ENCODE results near the gene SH2D2A. TPM values are rescaled to one million over a fixed set of nuclear protein-coding genes. Genes with fewer than 3 reads are reported as not detected.

Gene SH2D2A
- polyA plus RNA-seq, 2 donors, result 0.90 to 1.00 TPM

- no peak overlapping the region for H3K4me3 ChIP-seq (ENCODE audit: low read depth in 1 of 2, low read length in 2 of 2)
- 51 to 60% methylated on average over 2 of the region's 2 CpGs for WGBS, 2 donors
These were observed 17.0 kb upstream of the SH2D2A start for GRCh38 chr1:156833603-156834002.

GRCh38 chr1:156832434-156832833 is 15.8 kb upstream of the SH2D2A start:
- WGBS, 2 donors, result 63 to 70% methylated on average over 5 of the region's 5 CpGs
- Histone ChIP-seq H3K36me3 (ENCODE audit: control insufficient read depth in 2 of 2, insufficient read depth in 2 of 2, low read length in 1 of 2) (no peaks in the 10 kb centered on the region), H3K4me1 (ENCODE audit: control insufficient read depth in 2 of 2, insufficient read depth in 2 of 2, low read length in 1 of 2) (no peaks in the 10 kb centered on the region), H3K4me3 (ENCODE audit: low read depth in 1 of 2, low read length in 2 of 2) (no peak overlapping the region), H3K27me3 (ENCODE audit: control insufficient read depth in 1 of 2, insufficient read depth in 2 of 2, low read length in 2 of 2) (no peaks in the 10 kb centered on the region), H3K27ac (ENCODE audit: low read depth in 2 of 2, low read length in 1 of 2) (no peak overlapping the region), H3K9me3 (ENCODE audit: control insufficient read depth in 2 of 2, insufficient read depth in 1 of 2, low read depth in 1 of 2, low read length in 1 of 2) (no peaks in the 10 kb centered on the region)

More at GRCh38 chr1:156833603-156834002, 17.0 kb upstream of the SH2D2A start:
- Histone ChIP-seq H3K9me3 (ENCODE audit: control insufficient read depth in 2 of 2, insufficient read depth in 1 of 2, low read depth in 1 of 2, low read length in 1 of 2) (no peaks in the 10 kb centered on the region), H3K27me3 (ENCODE audit: control insufficient read depth in 1 of 2, insufficient read depth in 2 of 2, low read length in 2 of 2) (no peaks in the 10 kb centered on the region), H3K4me1 (ENCODE audit: control insufficient read depth in 2 of 2, insufficient read depth in 2 of 2, low read length in 1 of 2) (no peaks in the 10 kb centered on the region), H3K36me3 (ENCODE audit: control insufficient read depth in 2 of 2, insufficient read depth in 2 of 2, low read length in 1 of 2) (no peaks in the 10 kb centered on the region), H3K27ac (ENCODE audit: low read depth in 2 of 2, low read length in 1 of 2) (no peak overlapping the region)

DNA sequence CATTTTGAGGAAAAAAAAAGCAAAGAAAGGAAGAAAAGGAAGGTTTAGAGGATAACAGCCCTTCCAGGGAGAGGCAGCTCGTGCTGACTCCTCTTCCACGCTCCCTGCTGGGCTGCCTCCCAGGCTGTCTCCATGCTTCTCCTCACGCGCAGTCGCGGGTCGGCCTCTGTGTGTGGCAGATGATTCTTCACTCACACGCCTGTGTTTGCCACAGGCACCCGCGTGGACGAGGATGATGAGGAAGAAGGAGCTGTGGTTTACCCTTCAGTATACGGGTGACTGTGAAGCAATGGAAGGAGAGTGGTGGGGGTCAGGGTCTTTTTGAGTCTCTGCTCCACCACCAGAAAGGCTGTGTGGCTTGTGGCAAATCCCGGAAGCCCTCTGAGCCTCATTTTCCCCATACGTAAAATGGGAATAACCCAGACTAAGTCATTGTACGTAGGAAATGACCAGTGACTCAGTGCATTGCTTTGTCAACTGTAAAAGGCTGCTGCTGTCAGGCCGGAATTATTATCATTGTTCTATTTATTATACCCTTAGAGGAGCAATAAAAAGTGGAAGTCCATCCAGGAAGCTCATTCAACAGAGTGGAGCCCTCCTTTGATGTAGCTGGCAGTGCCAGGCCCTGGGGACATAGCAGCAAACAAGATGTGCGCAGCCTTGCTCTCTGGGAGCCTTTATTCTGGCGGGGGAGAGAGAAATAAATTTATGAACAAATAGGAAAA is 11.9 kb upstream of the SH2D2A start:
- no peaks in the 10 kb centered on the region for H3K9me3 ChIP-seq (ENCODE audit: control insufficient read depth in 2 of 2, insufficient read depth in 1 of 2, low read depth in 1 of 2, low read length in 1 of 2)
- no peak overlapping the region for H3K4me3 ChIP-seq (ENCODE audit: low read depth in 1 of 2, low read length in 2 of 2)
- H3K4me1 ChIP-seq (ENCODE audit: control insufficient read depth in 2 of 2, insufficient read depth in 2 of 2, low read length in 1 of 2), result no peaks in the 10 kb centered on the region
- H3K36me3 ChIP-seq (ENCODE audit: control insufficient read depth in 2 of 2, insufficient read depth in 2 of 2, low read length in 1 of 2), result no peaks in the 10 kb centered on the region
- H3K27ac ChIP-seq (ENCODE audit: low read depth in 2 of 2, low read length in 1 of 2), result no peak overlapping the region
- WGBS, 2 donors, result 69 to 74% methylated on average over 18 of the region's 18 CpGs
- H3K27me3 ChIP-seq (ENCODE audit: control insufficient read depth in 1 of 2, insufficient read depth in 2 of 2, low read length in 2 of 2), result no peaks in the 10 kb centered on the region

- Histone ChIP-seq H3K9me3 (ENCODE audit: control insufficient read depth in 2 of 2, insufficient read depth in 1 of 2, low read depth in 1 of 2, low read length in 1 of 2) (no peaks in the 10 kb centered on the region), H3K4me3 (ENCODE audit: low read depth in 1 of 2, low read length in 2 of 2) (no peak overlapping the region), H3K27ac (ENCODE audit: low read depth in 2 of 2, low read length in 1 of 2) (no peak overlapping the region), H3K36me3 (ENCODE audit: control insufficient read depth in 2 of 2, insufficient read depth in 2 of 2, low read length in 1 of 2) (no peaks in the 10 kb centered on the region), H3K4me1 (ENCODE audit: control insufficient read depth in 2 of 2, insufficient read depth in 2 of 2, low read length in 1 of 2) (no peaks in the 10 kb centered on the region), H3K27me3 (ENCODE audit: control insufficient read depth in 1 of 2, insufficient read depth in 2 of 2, low read length in 2 of 2) (no peaks in the 10 kb centered on the region)
- 59 to 67% methylated on average over 1 of the region's 1 CpG for WGBS, 2 donors
These were observed 10.0 kb upstream of the SH2D2A start for GRCh38 chr1:156826630-156827029.

- no peaks in the 10 kb centered on the region for H3K4me1 ChIP-seq (ENCODE audit: control insufficient read depth in 2 of 2, insufficient read depth in 2 of 2, low read length in 1 of 2)
- WGBS, 2 donors, result 85 to 88% methylated on average over 5 of the region's 5 CpGs
- no peak overlapping the region for H3K27ac ChIP-seq (ENCODE audit: low read depth in 2 of 2, low read length in 1 of 2)
- no peaks in the 10 kb centered on the region for H3K27me3 ChIP-seq (ENCODE audit: control insufficient read depth in 1 of 2, insufficient read depth in 2 of 2, low read length in 2 of 2)
- H3K36me3 ChIP-seq (ENCODE audit: control insufficient read depth in 2 of 2, insufficient read depth in 2 of 2, low read length in 1 of 2), result no peaks in the 10 kb centered on the region
- no peak overlapping the region for H3K4me3 ChIP-seq (ENCODE audit: low read depth in 1 of 2, low read length in 2 of 2)
- no peaks in the 10 kb centered on the region for H3K9me3 ChIP-seq (ENCODE audit: control insufficient read depth in 2 of 2, insufficient read depth in 1 of 2, low read depth in 1 of 2, low read length in 1 of 2)
These were observed 6.7 kb upstream of the SH2D2A start for GRCh38 chr1:156823210-156823790.

GRCh38 chr1:156822680-156823079 is 6.0 kb upstream of the SH2D2A start:
- no peaks in the 10 kb centered on the region for H3K36me3 ChIP-seq (ENCODE audit: control insufficient read depth in 2 of 2, insufficient read depth in 2 of 2, low read length in 1 of 2)
- no peak overlapping the region for H3K4me3 ChIP-seq (ENCODE audit: low read depth in 1 of 2, low read length in 2 of 2)
- no peaks in the 10 kb centered on the region for H3K4me1 ChIP-seq (ENCODE audit: control insufficient read depth in 2 of 2, insufficient read depth in 2 of 2, low read length in 1 of 2)
- H3K9me3 ChIP-seq (ENCODE audit: control insufficient read depth in 2 of 2, insufficient read depth in 1 of 2, low read depth in 1 of 2, low read length in 1 of 2), result no peaks in the 10 kb centered on the region
- 63 to 77% methylated on average over 1 of the region's 1 CpG for WGBS, 2 donors
- H3K27ac ChIP-seq (ENCODE audit: low read depth in 2 of 2, low read length in 1 of 2), result no peak overlapping the region
- no peaks in the 10 kb centered on the region for H3K27me3 ChIP-seq (ENCODE audit: control insufficient read depth in 1 of 2, insufficient read depth in 2 of 2, low read length in 2 of 2)

- 65 to 69% methylated on average over 4 of the region's 4 CpGs for WGBS, 2 donors
- Histone ChIP-seq H3K27me3 (ENCODE audit: control insufficient read depth in 1 of 2, insufficient read depth in 2 of 2, low read length in 2 of 2) (no peaks in the 10 kb centered on the region), H3K4me3 (ENCODE audit: low read depth in 1 of 2, low read length in 2 of 2) (no peak overlapping the region), H3K4me1 (ENCODE audit: control insufficient read depth in 2 of 2, insufficient read depth in 2 of 2, low read length in 1 of 2) (no peaks in the 10 kb centered on the region), H3K36me3 (ENCODE audit: control insufficient read depth in 2 of 2, insufficient read depth in 2 of 2, low read length in 1 of 2) (no peaks in the 10 kb centered on the region), H3K9me3 (ENCODE audit: control insufficient read depth in 2 of 2, insufficient read depth in 1 of 2, low read depth in 1 of 2, low read length in 1 of 2) (no peaks in the 10 kb centered on the region), H3K27ac (ENCODE audit: low read depth in 2 of 2, low read length in 1 of 2) (no peak overlapping the region)
These were observed 5.2 kb upstream of the SH2D2A start for GRCh38 chr1:156821801-156822200.

DNA sequence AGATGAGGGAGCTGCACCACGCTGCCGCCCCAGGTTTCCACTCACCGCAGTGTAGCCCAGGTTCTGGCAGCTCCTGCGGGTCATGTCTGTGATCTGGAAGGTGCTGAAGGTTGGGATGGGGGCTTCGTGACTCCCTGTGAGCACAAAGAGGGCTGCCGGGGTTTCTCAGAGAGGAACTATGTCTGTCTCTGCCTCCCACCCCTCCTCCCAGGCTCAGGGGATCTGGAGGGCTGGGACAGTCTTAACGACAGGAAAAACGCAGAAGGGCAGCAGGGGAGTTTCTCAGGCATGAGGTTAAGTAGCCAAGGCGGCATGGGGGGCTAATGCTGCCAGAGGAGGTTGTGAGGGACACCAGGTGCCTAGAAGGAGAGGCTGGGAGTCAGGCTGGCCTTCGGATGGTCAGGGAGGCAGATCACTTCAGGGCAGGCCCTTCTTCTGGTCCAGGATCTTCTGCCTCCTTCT is 656 bp downstream of the SH2D2A start:
- Histone ChIP-seq H3K4me1 (ENCODE audit: control insufficient read depth in 2 of 2, insufficient read depth in 2 of 2, low read length in 1 of 2) (peaks cover 3 to 14% of the 10 kb centered on the region in 2 donors), H3K4me3 (ENCODE audit: low read depth in 1 of 2, low read length in 2 of 2) (peak overlapping the region in 1 of 2 donors; percentile 22), H3K27me3 (ENCODE audit: control insufficient read depth in 1 of 2, insufficient read depth in 2 of 2, low read length in 2 of 2) (no peaks in the 10 kb centered on the region), H3K27ac (ENCODE audit: low read depth in 2 of 2, low read length in 1 of 2) (peak overlapping the region; percentile 34 to 83), H3K36me3 (ENCODE audit: control insufficient read depth in 2 of 2, insufficient read depth in 2 of 2, low read length in 1 of 2) (no peaks in the 10 kb centered on the region), H3K9me3 (ENCODE audit: control insufficient read depth in 2 of 2, insufficient read depth in 1 of 2, low read depth in 1 of 2, low read length in 1 of 2) (no peaks in the 10 kb centered on the region)
- WGBS, 2 donors, result 70 to 71% methylated on average over 10 of the region's 10 CpGs

DNA sequence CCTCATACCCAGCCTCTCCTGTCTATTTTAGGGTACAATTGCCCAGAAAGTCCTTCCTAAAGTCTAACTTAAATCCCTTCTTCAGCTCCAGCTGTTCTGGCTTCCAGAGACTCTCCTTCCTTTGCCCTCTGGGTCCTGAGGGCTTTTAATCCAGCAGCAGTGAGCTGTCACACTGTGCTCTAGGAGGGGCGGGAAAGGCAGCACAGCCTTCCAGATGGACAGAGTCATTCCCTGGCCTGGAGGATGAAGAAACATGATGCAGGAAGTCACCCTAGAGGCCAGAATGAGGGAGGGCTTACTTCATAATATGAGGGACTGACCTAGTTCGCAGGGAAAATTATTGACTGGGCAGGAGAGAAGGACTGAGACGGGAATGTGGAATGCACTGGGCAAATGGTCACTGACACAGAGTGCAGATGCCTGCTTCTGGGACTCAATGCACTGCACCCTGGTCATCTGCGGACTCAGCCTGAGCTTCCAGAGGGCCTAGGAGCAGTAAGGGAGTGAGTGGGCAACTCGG is 1.3 kb downstream of the SH2D2A start:
- peak overlapping the region; percentile 44 to 83 for H3K27ac ChIP-seq (ENCODE audit: low read depth in 2 of 2, low read length in 1 of 2)
- H3K4me1 ChIP-seq (ENCODE audit: control insufficient read depth in 2 of 2, insufficient read depth in 2 of 2, low read length in 1 of 2), result peaks cover 3 to 14% of the 10 kb centered on the region in 2 donors
- H3K9me3 ChIP-seq (ENCODE audit: control insufficient read depth in 2 of 2, insufficient read depth in 1 of 2, low read depth in 1 of 2, low read length in 1 of 2), result no peaks in the 10 kb centered on the region
- H3K36me3 ChIP-seq (ENCODE audit: control insufficient read depth in 2 of 2, insufficient read depth in 2 of 2, low read length in 1 of 2), result no peaks in the 10 kb centered on the region
- H3K27me3 ChIP-seq (ENCODE audit: control insufficient read depth in 1 of 2, insufficient read depth in 2 of 2, low read length in 2 of 2), result no peaks in the 10 kb centered on the region
- 68 to 79% methylated on average over 5 of the region's 5 CpGs for WGBS, 2 donors
- no peak overlapping the region for H3K4me3 ChIP-seq (ENCODE audit: low read depth in 1 of 2, low read length in 2 of 2)

Measured in esophagus (tissue), 2 donors.